ENCODE data around the gene CCDC27. TPM values are rescaled to one million over a fixed set of nuclear protein-coding genes. Genes with fewer than 3 reads are reported as not detected.
"Not testable (repeated sequence)": the region's sequence is repeated elsewhere in the genome, so short reads cannot be mapped to it uniquely, and the experiment has no call there.

Gene CCDC27
- total RNA-seq, 1 donor from 2014 or later: not detected

DNA sequence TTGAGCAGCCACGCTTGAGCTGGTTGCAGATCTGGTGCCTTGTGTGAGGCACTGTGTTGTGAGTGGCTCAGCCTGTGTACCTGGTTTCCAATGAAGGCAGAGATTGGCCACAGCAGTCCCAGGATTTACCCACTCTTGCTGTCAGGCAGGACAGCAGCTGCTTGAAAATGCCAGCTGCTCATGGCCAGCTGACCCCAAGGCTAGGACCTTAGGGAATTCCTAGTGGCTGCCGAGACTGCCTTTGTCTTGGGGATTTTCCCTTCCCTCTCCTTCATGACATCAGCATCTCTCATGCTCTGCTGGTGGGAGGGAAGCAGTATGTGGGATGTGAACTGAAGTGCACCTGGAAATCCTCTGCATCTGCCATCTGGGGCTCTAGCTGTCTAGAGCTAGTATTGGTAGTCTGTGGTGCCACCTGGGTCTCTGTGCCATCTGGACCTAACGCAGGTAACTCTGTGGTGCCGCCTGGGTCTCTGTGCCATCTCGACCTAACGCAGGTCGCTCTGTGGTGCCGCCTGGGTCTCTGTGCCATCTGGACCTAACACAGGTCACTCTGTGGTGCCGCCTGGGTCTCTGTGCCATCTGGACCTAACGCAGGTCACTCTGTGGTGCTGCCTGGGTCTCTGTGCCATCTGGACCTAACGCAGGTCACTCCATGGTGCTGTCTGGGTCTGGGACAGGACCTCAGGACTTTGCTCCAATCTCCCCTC lies 47.9 kb downstream of the CCDC27 start:
- DNase-seq (ENCODE audit: extremely low spot score, unreplicated experiment): no peak
- Mint-ChIP-seq H3K9me3 (no peaks in the 10 kb centered on the region), H3K27me3 (peaks cover 27% of the 10 kb centered on the region), H3K27ac (no peak overlapping the region), H3K36me3 (no peaks in the 10 kb centered on the region), H3K4me1 (ENCODE audit: unreplicated experiment) (peaks cover 15% of the 10 kb centered on the region), H3K4me3 (peak overlapping the region; percentile 68)
- TF ChIP-seq, protein P1, sequence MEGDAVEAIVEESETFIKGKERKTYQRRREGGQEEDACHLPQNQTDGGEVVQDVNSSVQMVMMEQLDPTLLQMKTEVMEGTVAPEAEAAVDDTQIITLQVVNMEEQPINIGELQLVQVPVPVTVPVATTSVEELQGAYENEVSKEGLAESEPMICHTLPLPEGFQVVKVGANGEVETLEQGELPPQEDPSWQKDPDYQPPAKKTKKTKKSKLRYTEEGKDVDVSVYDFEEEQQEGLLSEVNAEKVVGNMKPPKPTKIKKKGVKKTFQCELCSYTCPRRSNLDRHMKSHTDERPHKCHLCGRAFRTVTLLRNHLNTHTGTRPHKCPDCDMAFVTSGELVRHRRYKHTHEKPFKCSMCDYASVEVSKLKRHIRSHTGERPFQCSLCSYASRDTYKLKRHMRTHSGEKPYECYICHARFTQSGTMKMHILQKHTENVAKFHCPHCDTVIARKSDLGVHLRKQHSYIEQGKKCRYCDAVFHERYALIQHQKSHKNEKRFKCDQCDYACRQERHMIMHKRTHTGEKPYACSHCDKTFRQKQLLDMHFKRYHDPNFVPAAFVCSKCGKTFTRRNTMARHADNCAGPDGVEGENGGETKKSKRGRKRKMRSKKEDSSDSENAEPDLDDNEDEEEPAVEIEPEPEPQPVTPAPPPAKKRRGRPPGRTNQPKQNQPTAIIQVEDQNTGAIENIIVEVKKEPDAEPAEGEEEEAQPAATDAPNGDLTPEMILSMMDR (conservative IDR thresholded peaks at IDR 0.05): no peak

DNA sequence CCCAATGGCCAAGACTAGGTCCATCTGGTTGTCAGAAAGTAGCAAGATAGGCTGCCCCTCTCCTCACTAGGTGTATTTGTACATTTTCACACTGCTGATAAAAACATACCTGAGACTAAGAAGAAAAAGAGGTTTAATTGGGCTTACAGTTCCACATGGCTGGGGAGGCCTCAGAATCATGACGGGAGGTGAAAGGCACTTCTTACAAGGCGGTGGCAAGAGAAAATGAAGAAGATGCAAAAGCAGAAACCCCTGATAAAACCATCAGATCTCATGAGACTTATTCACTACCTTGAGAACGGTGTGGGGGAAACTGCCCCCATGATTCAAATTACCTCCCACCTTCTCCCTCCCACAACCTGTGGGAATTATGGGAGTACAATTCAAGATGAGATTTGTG lies 48.5 kb downstream of the CCDC27 start:
- H3K36me3 Mint-ChIP-seq; H3K27ac Mint-ChIP-seq; DNase-seq (ENCODE audit: extremely low spot score, unreplicated experiment); H3K9me3 Mint-ChIP-seq; H3K4me3 Mint-ChIP-seq: not testable (repeated sequence)
- H3K4me1 Mint-ChIP-seq (ENCODE audit: unreplicated experiment): peaks cover 11% of the 10 kb centered on the region
- peaks cover 30% of the 10 kb centered on the region for H3K27me3 Mint-ChIP-seq

DNA sequence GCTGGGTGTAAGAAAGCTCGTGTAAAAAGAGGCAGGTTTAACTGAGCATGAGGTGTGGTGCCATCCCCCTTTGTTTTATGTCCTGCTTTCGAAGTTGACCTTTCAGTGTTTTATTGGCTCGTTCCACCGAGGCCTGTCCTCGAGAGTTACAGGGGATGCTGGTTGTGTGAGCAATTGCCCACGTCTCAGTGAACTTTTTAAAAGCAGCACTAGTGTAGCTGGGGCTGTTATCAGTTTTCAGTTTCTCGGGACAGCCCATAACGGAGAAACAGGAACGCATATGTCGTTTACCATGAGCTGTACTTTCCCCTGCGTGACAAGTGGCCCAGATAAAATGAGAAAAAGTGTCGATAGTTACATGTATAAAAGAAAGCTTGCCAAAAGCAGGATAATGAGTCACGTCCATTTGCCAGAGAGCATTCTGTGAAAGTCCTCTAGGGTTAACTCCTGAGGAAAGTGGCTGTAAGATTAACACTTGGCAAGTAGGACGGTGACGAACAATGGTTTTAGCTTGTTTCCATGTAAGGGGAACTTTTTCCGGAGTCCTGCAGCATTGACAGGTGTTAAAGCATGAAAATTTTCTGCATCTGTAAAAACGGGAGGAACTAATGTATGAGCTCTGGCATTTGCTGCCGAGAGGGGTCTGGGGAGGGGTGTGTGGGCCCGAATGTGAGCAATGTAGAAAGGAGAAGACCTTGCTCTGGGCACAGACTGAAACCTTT lies 51.8 kb downstream of the CCDC27 start:
- Mint-ChIP-seq H3K36me3 (no peaks in the 10 kb centered on the region), H3K27me3 (peaks cover 30% of the 10 kb centered on the region), H3K27ac (no peak overlapping the region), H3K4me1 (ENCODE audit: unreplicated experiment) (peaks cover 3% of the 10 kb centered on the region), H3K9me3 (peaks cover 9% of the 10 kb centered on the region), H3K4me3 (no peak overlapping the region)
- no peak for DNase-seq (ENCODE audit: extremely low spot score, unreplicated experiment)
- TF ChIP-seq, protein P1 (conservative IDR thresholded peaks at IDR 0.05): no peak

DNA sequence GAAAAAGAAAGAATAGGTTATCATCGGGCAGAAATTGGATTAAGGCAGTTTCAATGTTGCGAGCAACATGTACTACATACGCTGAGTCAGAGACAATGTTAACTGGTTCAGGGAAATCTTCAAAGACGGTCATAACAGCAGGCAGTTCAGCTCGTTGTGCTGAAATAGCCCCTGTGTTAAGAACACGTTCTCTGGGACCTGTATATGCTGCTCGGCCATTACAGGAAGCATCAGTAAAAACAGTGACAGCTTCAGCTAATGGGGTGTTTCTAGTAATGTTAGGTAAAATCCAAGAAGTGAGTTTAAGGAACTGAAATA lies 52.3 kb downstream of the CCDC27 start:
- H3K9me3 Mint-ChIP-seq; DNase-seq (ENCODE audit: extremely low spot score, unreplicated experiment); H3K4me1 Mint-ChIP-seq (ENCODE audit: unreplicated experiment); H3K27ac Mint-ChIP-seq; H3K36me3 Mint-ChIP-seq; H3K4me3 Mint-ChIP-seq: not testable (repeated sequence)
- peaks cover 30% of the 10 kb centered on the region for H3K27me3 Mint-ChIP-seq

DNA sequence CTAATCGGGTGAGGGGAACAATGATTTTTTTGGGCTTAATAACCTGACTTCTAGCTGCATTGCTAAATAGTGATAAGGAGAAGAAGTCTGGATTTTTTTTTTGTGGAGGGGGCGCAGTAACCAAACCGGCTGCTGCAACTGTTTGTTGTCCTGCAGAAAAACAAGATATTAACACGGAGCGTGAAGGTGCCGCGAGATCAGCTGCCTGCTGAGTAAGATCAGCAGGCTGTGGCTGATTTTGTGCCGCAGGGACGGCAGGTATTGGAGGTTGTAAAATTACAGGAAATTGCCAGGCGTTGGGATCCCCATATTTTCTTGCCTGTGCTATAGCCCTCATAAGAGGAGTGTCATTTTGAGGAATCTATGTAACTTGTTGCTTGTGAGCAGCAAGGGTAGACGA lies 52.8 kb downstream of the CCDC27 start:
- Mint-ChIP-seq H3K4me3 (no peak overlapping the region), H3K27me3 (peaks cover 27% of the 10 kb centered on the region), H3K36me3 (no peaks in the 10 kb centered on the region), H3K27ac (no peak overlapping the region), H3K9me3 (peaks cover 9% of the 10 kb centered on the region), H3K4me1 (ENCODE audit: unreplicated experiment) (peaks cover 3% of the 10 kb centered on the region)
- TF ChIP-seq, protein P1 (conservative IDR thresholded peaks at IDR 0.05): no peak
- no peak for DNase-seq (ENCODE audit: extremely low spot score, unreplicated experiment)

DNA sequence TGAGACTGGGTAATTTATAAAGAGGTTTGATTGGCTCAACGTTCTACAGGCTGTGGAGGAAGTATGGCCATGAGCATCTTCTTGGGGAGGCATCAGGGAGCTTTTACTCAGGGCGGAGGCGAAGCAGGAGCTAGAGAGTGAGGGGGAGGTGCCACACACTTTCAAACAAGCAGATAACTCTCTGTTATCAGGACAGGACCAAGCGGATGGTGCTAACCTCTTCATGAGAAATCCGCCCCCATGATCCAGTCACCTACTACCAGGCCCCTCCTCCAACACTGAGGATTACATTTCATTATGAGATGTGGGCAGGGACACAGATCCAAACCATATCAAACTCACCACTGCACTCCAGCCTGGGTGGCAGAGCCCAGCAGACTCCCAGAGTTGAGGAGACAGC lies 55.5 kb downstream of the CCDC27 start:
- Mint-ChIP-seq H3K9me3 (peaks cover 9% of the 10 kb centered on the region), H3K27ac (no peak overlapping the region), H3K4me3 (no peak overlapping the region), H3K27me3 (peaks cover 16% of the 10 kb centered on the region), H3K4me1 (ENCODE audit: unreplicated experiment) (no peaks in the 10 kb centered on the region), H3K36me3 (no peaks in the 10 kb centered on the region)
- no peak for DNase-seq (ENCODE audit: extremely low spot score, unreplicated experiment)
- TF ChIP-seq, protein P1 (conservative IDR thresholded peaks at IDR 0.05): no peak
